Measurements from ENCODE around the gene B4GALT5.
A peak's percentile ranks its signal among the peaks of the same experiment; 100 is the strongest.
"Not testable (repeated sequence)": the region's sequence is repeated elsewhere in the genome, so short reads cannot be mapped to it uniquely, and the experiment has no call there.

B4GALT5 gene

GRCh38 chr20:49713753-49714712 lies at the start of gene B4GALT5:
Gene B4GALT5, minus strand, starts transcription at chr20:49713878. Its CDS starts 188 bp downstream, at chr20:49713690.
- DNase-seq = peak; percentile 87

- DNase-seq = no peak
Measured at GRCh38 chr20:49762940-49763766, 49.5 kb upstream of the B4GALT5 start.

GRCh38 chr20:49761888-49762287 lies 48.2 kb upstream of the B4GALT5 start:
- not testable (repeated sequence) for DNase-seq

- no peak for DNase-seq
Measured at GRCh38 chr20:49759266-49759950, 45.7 kb upstream of the B4GALT5 start.

GRCh38 chr20:49758781-49759180 lies 45.1 kb upstream of the B4GALT5 start:
- DNase-seq = peak; percentile 79

GRCh38 chr20:49757597-49757996 lies 43.9 kb upstream of the B4GALT5 start:
- no peak for DNase-seq

- DNase-seq = no peak
Measured at GRCh38 chr20:49756241-49756640, 42.6 kb upstream of the B4GALT5 start.

- no peak for DNase-seq
Measured at GRCh38 chr20:49754596-49754995, 40.9 kb upstream of the B4GALT5 start.

GRCh38 chr20:49753133-49753532 lies 39.5 kb upstream of the B4GALT5 start:
- no peak for DNase-seq

- no peak for DNase-seq
Measured at GRCh38 chr20:49752201-49752903, 38.7 kb upstream of the B4GALT5 start.

GRCh38 chr20:49751397-49751736 lies 37.7 kb upstream of the B4GALT5 start:
- DNase-seq = no peak

- no peak for DNase-seq
Measured at GRCh38 chr20:49750611-49751396, 37.1 kb upstream of the B4GALT5 start.

- no peak for DNase-seq
Measured at GRCh38 chr20:49749625-49750024, 35.9 kb upstream of the B4GALT5 start.

- no peak for DNase-seq
Measured at GRCh38 chr20:49748525-49748838, 34.8 kb upstream of the B4GALT5 start.

- no peak for DNase-seq
Measured at GRCh38 chr20:49747707-49748524, 34.2 kb upstream of the B4GALT5 start.

GRCh38 chr20:49742948-49743347 lies 29.3 kb upstream of the B4GALT5 start:
- DNase-seq = no peak

- DNase-seq = no peak
Measured at GRCh38 chr20:49741977-49742376, 28.3 kb upstream of the B4GALT5 start.

GRCh38 chr20:49740807-49741206 lies 27.1 kb upstream of the B4GALT5 start:
- no peak for DNase-seq

- no peak for DNase-seq
Measured at GRCh38 chr20:49739042-49739441, 25.4 kb upstream of the B4GALT5 start.

- no peak for DNase-seq
Measured at GRCh38 chr20:49737260-49737659, 23.6 kb upstream of the B4GALT5 start.

GRCh38 chr20:49729780-49730179 lies 16.1 kb upstream of the B4GALT5 start:
- DNase-seq = no peak
